Activated CD4-positive, alpha-beta T cell treated with anti-CD3 and anti-CD28 coated beads for 36 hours (primary cell): ENCODE measurements around the gene FGF4. TPM values are rescaled to one million over a fixed set of nuclear protein-coding genes. Genes with fewer than 3 reads are reported as not detected.

Experiments
- ATAC-seq: fragments of 200-7000 bp; cut with Tn5 transposase; one replicate; pipeline ENCODE4 v1.10.0; 2021; ENCODE audit warnings: mild to moderate bottlenecking, moderate library complexity
- CTCF ChIA-PET: fragments of 350-600 bp; sonication (Branson Sonifier 250); formaldehyde crosslinking; loops from one replicate; lab custom pipeline; 2021; ENCODE audit warnings: antibody characterized with exemption; lab: Charles Lee
- POLR2A ChIA-PET: fragments of 350-600 bp; sonication (Branson Sonifier 250); formaldehyde crosslinking; loops from one replicate; lab custom pipeline; 2021; ENCODE audit warnings: antibody characterized with exemption, inconsistent platforms; lab: Charles Lee
- DNase-seq: peaks from one replicate; pipeline ENCODE4 v3.0.0-alpha.2; 2020
- H3K27ac Mint-ChIP-seq: one replicate; pipeline ENCODE4 v1.8.0; 2021; ENCODE audit warnings: mixed read lengths
- H3K27me3 Mint-ChIP-seq: one replicate; pipeline ENCODE4 v1.8.0; 2021; ENCODE audit warnings: mixed read lengths
- H3K36me3 Mint-ChIP-seq: one replicate; pipeline ENCODE4 v1.8.0; 2021; ENCODE audit warnings: low read depth, mixed read lengths
- H3K4me1 Mint-ChIP-seq: one replicate; pipeline ENCODE4 v1.8.0; 2021; ENCODE audit warnings: mixed read lengths
- H3K4me3 Mint-ChIP-seq: one replicate; pipeline ENCODE4 v1.8.0; 2021; ENCODE audit warnings: mild to moderate bottlenecking, moderate library complexity, mixed read lengths
- H3K9me3 Mint-ChIP-seq: one replicate; pipeline ENCODE4 v1.8.0; 2021; ENCODE audit warnings: low read depth, mixed read lengths
- intact Hi-C, 2 experiments: fragments of 100-400 bp; cut with DNase I in 1 of 2; cut with micrococcal nuclease in 1 of 2; formaldehyde crosslinking; loops; one replicate each; pipeline versions ENCODE4 v1.14.2 to v1.15.1; 2022 to 2024; cut with DNase I, micrococcal nuclease
- total RNA-seq, 2 experiments: library from RNA; stranded (reverse); gene quantifications; one replicate each; pipeline ENCODE4 v1.2.3, GENCODE V29; 2021

Gene FGF4
- total RNA-seq, 2 experiments from 2014 or later = not detected

- Mint-ChIP-seq H3K36me3 (no peaks in the 10 kb centered on the region), H3K27me3 (peaks cover 6% of the 10 kb centered on the region), H3K27ac (no peak overlapping the region), H3K4me3 (no peak overlapping the region), H3K4me1 (no peaks in the 10 kb centered on the region), H3K9me3 (no peaks in the 10 kb centered on the region)
- ChIA-PET CTCF (no interaction called here), POLR2A (no interaction called here)
- ATAC-seq (no peak), DNase-seq (no peak)
- intact Hi-C loops = loop anchor here in 1 of 2 experiments (10.0 kb wide), 1 partner anchor 99 kb away; the partner anchor contains the start of gene FGF19
These were observed 28.6 kb upstream of the FGF4 start for GRCh38 chr11:69803604-69804218.

DNA sequence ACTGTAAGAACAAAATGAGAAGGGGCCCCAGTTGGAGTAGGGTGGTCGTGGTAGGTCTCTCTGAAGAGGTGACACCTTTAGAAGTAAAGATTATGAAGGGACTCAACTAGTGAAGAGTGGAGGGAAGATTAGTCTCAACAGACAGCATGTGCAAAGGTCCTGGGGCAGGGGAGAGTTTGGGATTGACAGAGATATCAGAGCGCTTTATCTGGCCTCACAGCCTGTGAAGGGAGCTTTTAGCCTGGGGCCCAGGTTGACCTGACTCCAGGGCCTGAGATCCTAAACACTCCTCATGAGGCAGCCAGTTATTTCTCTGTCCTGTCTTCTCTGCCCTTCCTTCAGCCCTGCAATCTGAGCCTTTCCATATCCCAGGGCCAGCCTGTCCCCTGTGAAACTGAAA, 27.9 kb upstream of the FGF4 start:
- POLR2A ChIA-PET = no interaction called here
- H3K27me3 Mint-ChIP-seq = peaks cover 3% of the 10 kb centered on the region
- DNase-seq = no peak
- H3K4me3 Mint-ChIP-seq = no peak overlapping the region
- H3K9me3 Mint-ChIP-seq = no peaks in the 10 kb centered on the region
- ATAC-seq = no peak
- no peak overlapping the region for H3K27ac Mint-ChIP-seq
- intact Hi-C loops = loop anchor here in 1 of 2 experiments (10.0 kb wide), 1 partner anchor 98 kb away; the partner anchor contains the start of gene FGF19
- CTCF ChIA-PET = no interaction called here
- no peaks in the 10 kb centered on the region for H3K36me3 Mint-ChIP-seq
- H3K4me1 Mint-ChIP-seq = no peaks in the 10 kb centered on the region

- intact Hi-C loops = loop anchor here in 1 of 2 experiments (10.0 kb wide), 1 partner anchor 98 kb away; the partner anchor contains the start of gene FGF19
- H3K27ac Mint-ChIP-seq = no peak overlapping the region
- CTCF ChIA-PET = no interaction called here
- POLR2A ChIA-PET = no interaction called here
- H3K4me1 Mint-ChIP-seq = no peaks in the 10 kb centered on the region
- H3K4me3 Mint-ChIP-seq = no peak overlapping the region
- peaks cover 2% of the 10 kb centered on the region for H3K27me3 Mint-ChIP-seq
- H3K36me3 Mint-ChIP-seq = no peaks in the 10 kb centered on the region
- no peak for ATAC-seq
- DNase-seq = no peak
- no peaks in the 10 kb centered on the region for H3K9me3 Mint-ChIP-seq
These were observed 27.4 kb upstream of the FGF4 start for GRCh38 chr11:69802590-69802989.

- no peaks in the 10 kb centered on the region for H3K36me3 Mint-ChIP-seq
- ChIA-PET POLR2A (no interaction called here), CTCF (interaction anchor here (0.7 kb wide), 1 partner anchor 379 kb away, joined by 3 read pairs; no protein-coding TSS in a partner anchor)
- peaks cover 2% of the 10 kb centered on the region for H3K27me3 Mint-ChIP-seq
- intact Hi-C loops = loop anchor here (1.0 to 10.0 kb wide), 2 partner anchors 97 to 115 kb away; partner anchors contain the start of gene FGF19 (in 1 of the 2)
- H3K27ac Mint-ChIP-seq = no peak overlapping the region
- H3K4me1 Mint-ChIP-seq = no peaks in the 10 kb centered on the region
- ATAC-seq = no peak
- H3K9me3 Mint-ChIP-seq = no peaks in the 10 kb centered on the region
- no peak overlapping the region for H3K4me3 Mint-ChIP-seq
- peak; percentile 60 for DNase-seq
These were observed 26.6 kb upstream of the FGF4 start for GRCh38 chr11:69801513-69802335.

GRCh38 chr11:69800278-69800677, 25.1 kb upstream of the FGF4 start:
- no peak overlapping the region for H3K4me3 Mint-ChIP-seq
- no peaks in the 10 kb centered on the region for H3K4me1 Mint-ChIP-seq
- intact Hi-C loops = loop anchor here in 1 of 2 experiments (10.0 kb wide), 1 partner anchor 95 kb away; the partner anchor contains the start of gene FGF19
- DNase-seq (no peak), ATAC-seq (no peak)
- no peaks in the 10 kb centered on the region for H3K9me3 Mint-ChIP-seq
- H3K27me3 Mint-ChIP-seq = no peaks in the 10 kb centered on the region
- H3K27ac Mint-ChIP-seq = no peak overlapping the region
- CTCF ChIA-PET = interaction anchor here (0.6 kb wide), 2 partner anchors 85 to 488 kb away, joined by 3 read pairs; no protein-coding TSS in a partner anchor
- H3K36me3 Mint-ChIP-seq = no peaks in the 10 kb centered on the region
- POLR2A ChIA-PET = no interaction called here

GRCh38 chr11:69799582-69799981, 24.4 kb upstream of the FGF4 start:
- Mint-ChIP-seq H3K4me3 (no peak overlapping the region), H3K9me3 (no peaks in the 10 kb centered on the region), H3K36me3 (no peaks in the 10 kb centered on the region), H3K27ac (no peak overlapping the region), H3K4me1 (no peaks in the 10 kb centered on the region), H3K27me3 (no peaks in the 10 kb centered on the region)
- intact Hi-C loops = no loop called here
- DNase-seq = peak; percentile 16
- CTCF ChIA-PET = interaction anchor here (0.6 kb wide), 1 partner anchor 86 kb away, joined by 3 read pairs; no protein-coding TSS in a partner anchor
- POLR2A ChIA-PET = no interaction called here
- peak; percentile 77 for ATAC-seq

- no peak for ATAC-seq
- ChIA-PET POLR2A (no interaction called here), CTCF (no interaction called here)
- H3K27ac Mint-ChIP-seq = no peak overlapping the region
- no peaks in the 10 kb centered on the region for H3K9me3 Mint-ChIP-seq
- no peak overlapping the region for H3K4me3 Mint-ChIP-seq
- H3K36me3 Mint-ChIP-seq = no peaks in the 10 kb centered on the region
- DNase-seq = no peak
- H3K27me3 Mint-ChIP-seq = no peaks in the 10 kb centered on the region
- H3K4me1 Mint-ChIP-seq = no peaks in the 10 kb centered on the region
- intact Hi-C loops = no loop called here
These were observed 24.0 kb upstream of the FGF4 start for GRCh38 chr11:69799097-69799496.

DNA sequence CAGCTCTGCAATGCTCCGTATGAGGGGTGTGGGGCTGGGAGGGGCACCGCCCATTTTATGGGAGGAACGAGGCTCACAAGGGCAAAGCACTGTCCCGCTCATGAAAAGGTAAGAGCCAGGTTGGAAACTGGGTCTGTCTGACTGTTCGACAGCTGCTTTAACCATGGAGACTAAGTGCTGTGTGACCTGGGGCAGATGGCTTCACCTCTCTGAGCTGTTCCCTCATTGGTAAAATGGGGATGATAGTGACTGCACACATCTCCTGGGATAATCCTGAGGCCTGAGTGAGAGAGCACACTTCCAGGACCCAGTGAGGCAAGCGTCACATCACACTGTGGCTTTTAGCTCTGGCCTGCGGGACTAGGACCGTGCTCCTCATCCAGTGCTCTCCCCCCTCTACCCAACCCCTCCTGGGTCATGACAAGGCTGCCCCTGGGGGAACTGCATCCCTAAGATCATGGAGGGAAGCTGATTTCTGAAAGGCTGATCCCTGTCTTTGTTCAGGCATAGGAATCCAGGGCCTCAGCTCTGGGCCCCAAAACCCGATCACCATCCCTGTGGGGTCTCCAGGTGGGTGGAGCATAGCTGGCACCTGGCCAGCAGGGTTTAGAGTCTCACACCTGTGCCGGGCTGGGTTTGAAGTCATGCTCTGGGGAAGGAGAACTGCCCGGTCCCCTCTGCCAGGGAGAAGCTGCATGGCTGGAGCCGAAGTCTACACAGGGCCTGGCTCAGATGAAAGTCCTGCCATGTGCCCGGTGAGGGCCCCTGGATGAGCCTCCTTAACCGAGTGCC, 22.8 kb upstream of the FGF4 start:
- intact Hi-C loops = no loop called here
- CTCF ChIA-PET = interaction anchor here (0.6 to 0.7 kb wide), 2 partner anchors 97 to 112 kb away, joined by 3 to 4 read pairs; no protein-coding TSS in a partner anchor
- no peaks in the 10 kb centered on the region for H3K27me3 Mint-ChIP-seq
- H3K36me3 Mint-ChIP-seq = no peaks in the 10 kb centered on the region
- H3K27ac Mint-ChIP-seq = no peak overlapping the region
- H3K4me1 Mint-ChIP-seq = no peaks in the 10 kb centered on the region
- ATAC-seq (no peak), DNase-seq (no peak)
- no peaks in the 10 kb centered on the region for H3K9me3 Mint-ChIP-seq
- POLR2A ChIA-PET = no interaction called here
- H3K4me3 Mint-ChIP-seq = no peak overlapping the region

DNA sequence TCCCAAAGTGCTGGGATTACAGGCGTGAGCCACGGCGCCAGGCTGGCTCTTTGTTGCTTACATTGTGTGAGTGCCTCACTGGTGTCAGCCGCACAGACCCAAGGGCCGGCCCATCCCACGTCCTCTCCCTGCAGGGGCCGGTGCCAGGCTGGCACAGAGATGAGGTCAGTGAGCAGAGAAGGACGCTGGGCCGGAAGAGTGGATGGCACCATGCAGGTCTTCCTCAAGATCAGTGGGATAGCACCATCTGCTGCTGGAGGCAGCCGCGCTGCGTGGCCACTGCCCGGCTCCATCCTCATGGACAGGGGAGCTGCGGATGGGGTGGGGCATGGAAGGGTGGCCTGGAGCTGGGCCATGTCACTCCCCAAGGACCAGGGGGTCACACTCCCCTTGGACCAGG, 22.0 kb upstream of the FGF4 start:
- Mint-ChIP-seq H3K4me1 (no peaks in the 10 kb centered on the region), H3K4me3 (no peak overlapping the region), H3K27ac (no peak overlapping the region), H3K9me3 (no peaks in the 10 kb centered on the region), H3K36me3 (no peaks in the 10 kb centered on the region), H3K27me3 (no peaks in the 10 kb centered on the region)
- intact Hi-C loops = no loop called here
- ChIA-PET POLR2A (no interaction called here), CTCF (no interaction called here)
- ATAC-seq = no peak
- no peak for DNase-seq

- Mint-ChIP-seq H3K4me1 (no peaks in the 10 kb centered on the region), H3K36me3 (no peaks in the 10 kb centered on the region), H3K27me3 (no peaks in the 10 kb centered on the region), H3K4me3 (no peak overlapping the region), H3K27ac (no peak overlapping the region), H3K9me3 (no peaks in the 10 kb centered on the region)
- DNase-seq (no peak), ATAC-seq (no peak)
- intact Hi-C loops = no loop called here
- CTCF ChIA-PET = no interaction called here
- POLR2A ChIA-PET = no interaction called here
These were observed 20.9 kb upstream of the FGF4 start for GRCh38 chr11:69796063-69796462.
